Kidney (tissue), 14 donors: ENCODE data around the gene SUGCT. TPM values are rescaled to one million over a fixed set of nuclear protein-coding genes. Genes with fewer than 3 reads are reported as not detected.

Experiments used
- DNase-seq, 5 donors: peaks; one replicate each; pipeline ENCODE4 v3.0.0-alpha.2; 2013 to 2020
- FAIRE-seq: peaks from 2 replicates; lab custom pipeline; 2012; peaks lifted over from hg19 to GRCh38; lab: Jason Lieb, UNC
- H3K27ac ChIP-seq, 2 donors: one replicate each; pipeline ENCODE4 v1.7.0; 2013; ENCODE audit warnings: low read depth in 2 of 2, low read length in 2 of 2, inconsistent platforms in 1 of 2
- H3K27me3 ChIP-seq: one replicate; pipeline ENCODE4 v1.7.1; 2013; ENCODE audit warnings: low read length, inconsistent platforms; ENCODE audit not compliant: control insufficient read depth, insufficient read depth
- H3K36me3 ChIP-seq, 3 donors: one replicate each; pipeline versions ENCODE4 v1.7.0 to v1.7.1; 2013; ENCODE audit warnings: low read length in 3 of 3, control low read depth in 1 of 3, inconsistent platforms in 1 of 3; ENCODE audit not compliant: insufficient read depth in 3 of 3, control insufficient read depth in 2 of 3
- H3K4me1 ChIP-seq, 3 donors: one replicate each; pipeline versions ENCODE4 v1.7.0 to v1.7.1; 2013; ENCODE audit warnings: low read length in 3 of 3, inconsistent platforms in 1 of 3, low read depth in 1 of 3; ENCODE audit not compliant: control insufficient read depth in 2 of 3, insufficient read depth in 2 of 3
- H3K4me3 ChIP-seq, 3 donors: one replicate each; pipeline versions ENCODE4 v1.7.0 to v1.8.1; 2013; ENCODE audit warnings: low read length in 3 of 3, control low read depth in 1 of 3, inconsistent platforms in 1 of 3
- H3K9ac ChIP-seq, 3 donors: one replicate each; pipeline versions ENCODE4 v1.7.0 to v1.7.1; 2013; ENCODE audit warnings: low read length in 3 of 3, control low read depth in 1 of 3, inconsistent platforms in 1 of 3
- H3K9me3 ChIP-seq, 3 donors: one replicate each; pipeline versions ENCODE4 v1.7.0 to v1.7.1; 2013; ENCODE audit warnings: low read length in 3 of 3, control low read depth in 1 of 3, inconsistent platforms in 1 of 3; ENCODE audit not compliant: control insufficient read depth in 2 of 3, insufficient read depth in 1 of 3
- intact Hi-C: fragments of 100-400 bp; cut with DNase I; formaldehyde crosslinking; loops from one replicate; pipeline ENCODE4 v1.11.1; 2022
- polyA plus RNA-seq: library from polyadenylated mRNA; stranded (reverse); fragments of 350-450 nt; fragmentation: Illumina TruSeq; extraction: RNeasy Lipid Tissue Mini Kit (QIAGEN cat#74804); gene quantifications from one replicate; pipeline ENCODE4 v1.2.3, GENCODE V29; 2014; ENCODE audit warnings: low read depth, low replicate concordance; ENCODE audit not compliant: insufficient read depth
- total RNA-seq: library from RNA; stranded (reverse); fragmentation: NEBNext Ultra II Directional; extraction: Animal tissue kit (Norgen Biotek cat#: 25700); gene quantifications from one replicate; pipeline ENCODE4 v1.2.1, GENCODE V29; 2021
- TF ChIP-seq, protein P1 (sequence below): IDR thresholded peaks from 3 replicates; pipeline ENCODE4 v1.5.1; 2012; ENCODE audit warnings: mild to moderate bottlenecking, moderate library complexity, borderline replicate concordance; ENCODE audit not compliant: insufficient read depth; ENCODE audit errors: extremely low read depth
- donor health status: control.
- donor health status: control.
- donor health status: control.
- donor health status: control.
- donor health status: control.
- donor health status: DM: yes; HTN: yes; CAD: no.
- donor health status: Normal renal cell carcinoma (clear cell type).

The SUGCT gene
- total and polyA plus RNA-seq, 2 donors from 2014 or later = 7.6 to 45.1 TPM

- intact Hi-C loops = no loop called here
- H3K4me3 ChIP-seq = no peak overlapping the region
- H3K27me3 ChIP-seq = no peaks in the 10 kb centered on the region
- DNase-seq (peak in 2 of 5 donors; percentile 16 to 62), FAIRE-seq (no peak)
- H3K4me1 ChIP-seq = no peaks in the 10 kb centered on the region
- H3K27ac ChIP-seq = no peak overlapping the region
- H3K9ac ChIP-seq = no peak overlapping the region
- no peaks in the 10 kb centered on the region for H3K36me3 ChIP-seq
- H3K9me3 ChIP-seq = no peaks in the 10 kb centered on the region
- TF ChIP-seq, protein P1, sequence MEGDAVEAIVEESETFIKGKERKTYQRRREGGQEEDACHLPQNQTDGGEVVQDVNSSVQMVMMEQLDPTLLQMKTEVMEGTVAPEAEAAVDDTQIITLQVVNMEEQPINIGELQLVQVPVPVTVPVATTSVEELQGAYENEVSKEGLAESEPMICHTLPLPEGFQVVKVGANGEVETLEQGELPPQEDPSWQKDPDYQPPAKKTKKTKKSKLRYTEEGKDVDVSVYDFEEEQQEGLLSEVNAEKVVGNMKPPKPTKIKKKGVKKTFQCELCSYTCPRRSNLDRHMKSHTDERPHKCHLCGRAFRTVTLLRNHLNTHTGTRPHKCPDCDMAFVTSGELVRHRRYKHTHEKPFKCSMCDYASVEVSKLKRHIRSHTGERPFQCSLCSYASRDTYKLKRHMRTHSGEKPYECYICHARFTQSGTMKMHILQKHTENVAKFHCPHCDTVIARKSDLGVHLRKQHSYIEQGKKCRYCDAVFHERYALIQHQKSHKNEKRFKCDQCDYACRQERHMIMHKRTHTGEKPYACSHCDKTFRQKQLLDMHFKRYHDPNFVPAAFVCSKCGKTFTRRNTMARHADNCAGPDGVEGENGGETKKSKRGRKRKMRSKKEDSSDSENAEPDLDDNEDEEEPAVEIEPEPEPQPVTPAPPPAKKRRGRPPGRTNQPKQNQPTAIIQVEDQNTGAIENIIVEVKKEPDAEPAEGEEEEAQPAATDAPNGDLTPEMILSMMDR = no peak
These were observed 764.3 kb downstream of the SUGCT start for GRCh38 chr7:40899151-40899550.

DNA sequence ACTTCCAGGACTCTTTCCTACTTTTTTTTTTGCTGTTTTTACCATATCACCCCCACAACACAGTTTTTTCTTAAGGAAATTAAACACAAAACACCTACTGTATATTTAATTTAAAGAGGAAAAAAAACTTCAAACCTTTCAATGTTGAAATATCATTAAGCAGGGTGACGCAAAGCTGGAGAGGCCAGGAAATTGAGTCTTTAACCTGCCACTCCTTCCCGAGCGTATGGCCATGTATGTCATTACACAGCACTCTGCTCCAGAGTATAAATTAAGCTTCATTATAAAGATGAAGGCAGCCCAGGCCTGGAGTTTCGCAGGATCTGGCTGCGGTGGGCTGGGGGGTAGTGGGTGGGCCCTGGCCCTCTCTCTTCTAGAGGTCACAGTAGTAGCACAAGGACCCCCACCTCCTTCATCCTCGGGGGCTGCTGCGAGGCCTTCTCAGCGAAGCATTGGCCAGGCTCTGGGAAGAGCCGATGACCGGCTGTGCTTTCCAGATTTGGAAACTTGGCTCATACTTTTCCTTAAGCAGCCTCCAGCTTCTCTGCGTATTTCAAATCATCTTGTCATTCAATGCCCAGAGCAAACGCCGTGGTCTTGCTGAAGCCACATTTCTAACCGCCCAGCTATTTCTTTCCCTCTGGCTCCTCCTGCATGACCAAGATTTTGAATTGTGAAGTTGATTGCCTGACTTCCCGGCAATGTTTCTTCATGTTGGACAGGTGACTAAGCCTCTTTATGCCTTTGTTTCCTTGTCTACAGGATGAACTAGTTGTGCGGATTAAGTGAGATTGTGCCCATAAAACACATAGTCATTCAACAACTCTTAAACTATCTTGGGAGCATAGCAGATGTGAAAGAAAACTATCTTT lies 765.1 kb downstream of the SUGCT start:
- H3K4me1 ChIP-seq = no peaks in the 10 kb centered on the region
- no peak overlapping the region for H3K27ac ChIP-seq
- no peaks in the 10 kb centered on the region for H3K27me3 ChIP-seq
- FAIRE-seq = no peak
- H3K9ac ChIP-seq = no peak overlapping the region
- no peak overlapping the region for H3K4me3 ChIP-seq
- DNase-seq = peak in 1 of 5 donors; percentile 47
- H3K9me3 ChIP-seq = no peaks in the 10 kb centered on the region
- intact Hi-C loops = no loop called here
- no peaks in the 10 kb centered on the region for H3K36me3 ChIP-seq
- TF ChIP-seq, protein P1 = no peak

DNA sequence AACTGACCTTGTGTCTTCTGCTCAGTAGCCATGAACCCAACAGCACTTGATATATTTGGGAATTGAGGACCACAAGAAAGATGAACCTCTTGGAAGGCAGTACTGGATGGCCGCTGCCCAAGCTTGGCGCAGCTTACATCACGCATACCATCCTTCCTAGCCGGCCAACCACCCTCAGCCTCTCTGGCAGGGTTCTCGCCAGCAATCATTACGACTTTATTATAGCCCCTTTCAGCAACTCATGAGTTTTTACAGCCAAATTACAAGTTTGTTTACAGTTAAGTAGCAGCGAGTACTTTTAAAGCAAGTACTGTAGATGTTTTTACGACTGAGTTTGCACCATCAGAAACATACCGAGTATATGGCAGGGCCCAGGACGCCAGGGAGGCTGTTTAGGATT lies 769.1 kb downstream of the SUGCT start:
- FAIRE-seq = no peak
- no peaks in the 10 kb centered on the region for H3K27me3 ChIP-seq

More for the DNA sequence above, 769.1 kb downstream of the SUGCT start:
- no peak overlapping the region for H3K4me3 ChIP-seq
- no peak overlapping the region for H3K9ac ChIP-seq
- H3K27ac ChIP-seq = no peak overlapping the region
- no peaks in the 10 kb centered on the region for H3K9me3 ChIP-seq
- DNase-seq = no peak
- no peaks in the 10 kb centered on the region for H3K4me1 ChIP-seq
- TF ChIP-seq, protein P1 = no peak
- H3K36me3 ChIP-seq = no peaks in the 10 kb centered on the region
- intact Hi-C loops = no loop called here
